ENCODE results near the gene CA11. TPM values are rescaled to one million over a fixed set of nuclear protein-coding genes. Genes with fewer than 3 reads are reported as not detected.
A peak's percentile ranks its signal among the peaks of the same experiment; 100 is the strongest.
"Not testable (repeated sequence)": the region's sequence is repeated elsewhere in the genome, so short reads cannot be mapped to it uniquely, and the experiment has no call there.

The CA11 gene
- total RNA-seq, 2 experiments from 2014 or later, result 11.9 to 14.1 TPM

DNA sequence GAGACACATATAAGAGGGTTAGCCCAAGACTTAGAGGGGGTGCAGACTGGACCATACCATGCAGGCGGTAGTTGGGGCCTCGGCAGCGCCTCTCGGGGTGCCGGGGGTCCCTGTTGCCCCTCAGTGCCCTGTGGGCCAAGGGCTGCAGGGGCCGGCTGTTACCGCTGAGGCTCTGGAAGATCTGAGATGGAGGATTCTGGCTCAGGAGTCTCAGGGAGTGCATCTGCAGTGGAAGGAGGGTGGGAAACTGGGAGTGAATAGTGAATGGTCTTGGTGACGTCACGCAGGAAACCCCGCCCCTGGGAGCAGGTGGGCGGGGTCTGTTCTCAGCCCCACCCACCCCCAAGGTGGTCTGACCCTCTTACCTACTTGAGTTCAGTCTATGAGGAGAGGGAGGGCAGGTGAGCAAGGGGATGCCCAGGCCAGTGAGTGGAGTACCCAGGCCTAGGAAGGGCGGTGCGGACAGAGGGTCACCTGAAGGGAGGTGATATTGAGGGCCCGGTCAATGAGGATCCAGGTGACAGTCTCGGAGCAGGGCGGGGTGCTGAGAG, 7.1 kb downstream of the CA11 start:
- Mint-ChIP-seq H3K27ac (peak overlapping the region; percentile 98), H3K4me1 (peaks cover 38% of the 10 kb centered on the region), H3K9me3 (no peaks in the 10 kb centered on the region), H3K4me3 (peak overlapping the region; percentile 87), H3K27me3 (no peaks in the 10 kb centered on the region), H3K36me3 (peaks cover 10% of the 10 kb centered on the region)
- no peak for DNase-seq

DNA sequence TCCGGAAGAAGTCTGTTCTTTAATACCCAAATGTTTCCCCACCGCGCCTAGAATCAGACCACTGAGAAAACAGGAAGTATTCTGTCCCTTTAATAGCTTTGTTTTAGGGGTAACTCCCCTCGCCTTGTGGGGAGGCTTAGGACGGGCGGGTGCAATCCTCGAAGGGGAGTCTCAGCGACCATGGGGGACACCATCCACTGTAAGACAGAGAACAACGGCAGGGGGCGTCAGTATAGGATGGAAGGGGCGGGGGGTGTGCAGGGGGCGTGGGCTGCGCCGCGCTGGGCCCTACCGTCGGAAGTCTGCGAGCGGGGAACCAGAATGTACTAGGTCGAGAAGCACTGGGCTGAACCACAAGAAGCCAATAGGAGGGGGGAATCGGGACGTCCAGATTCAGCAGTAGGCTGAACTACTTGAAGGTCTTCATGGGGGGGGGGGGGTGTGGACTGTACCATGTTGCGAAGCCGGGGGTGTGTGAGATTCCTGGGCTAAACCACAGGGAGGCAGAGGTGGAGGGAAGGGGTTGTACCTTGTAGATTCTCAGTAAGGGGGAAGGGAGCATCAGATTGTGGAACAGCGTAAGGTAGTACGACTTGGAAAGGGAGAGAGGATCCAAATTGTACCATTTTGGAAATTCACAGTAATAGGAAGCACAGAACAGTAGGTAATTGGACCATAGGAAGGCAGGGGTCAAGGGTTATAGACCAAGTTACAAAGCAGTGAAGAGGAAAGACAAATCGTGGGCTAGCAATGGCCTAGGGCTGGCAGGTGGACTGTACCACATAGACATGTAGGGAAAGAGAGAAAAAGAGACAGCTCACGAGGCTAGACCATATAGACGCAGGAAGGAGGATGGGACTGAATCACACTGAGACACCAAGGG, 7.8 kb downstream of the CA11 start:
- Mint-ChIP-seq H3K9me3 (no peaks in the 10 kb centered on the region), H3K27me3 (no peaks in the 10 kb centered on the region), H3K4me1 (peaks cover 42% of the 10 kb centered on the region), H3K4me3 (peak overlapping the region; percentile 87), H3K36me3 (peaks cover 10% of the 10 kb centered on the region), H3K27ac (peak overlapping the region; percentile 98)
- peak; percentile 78 for DNase-seq

DNA sequence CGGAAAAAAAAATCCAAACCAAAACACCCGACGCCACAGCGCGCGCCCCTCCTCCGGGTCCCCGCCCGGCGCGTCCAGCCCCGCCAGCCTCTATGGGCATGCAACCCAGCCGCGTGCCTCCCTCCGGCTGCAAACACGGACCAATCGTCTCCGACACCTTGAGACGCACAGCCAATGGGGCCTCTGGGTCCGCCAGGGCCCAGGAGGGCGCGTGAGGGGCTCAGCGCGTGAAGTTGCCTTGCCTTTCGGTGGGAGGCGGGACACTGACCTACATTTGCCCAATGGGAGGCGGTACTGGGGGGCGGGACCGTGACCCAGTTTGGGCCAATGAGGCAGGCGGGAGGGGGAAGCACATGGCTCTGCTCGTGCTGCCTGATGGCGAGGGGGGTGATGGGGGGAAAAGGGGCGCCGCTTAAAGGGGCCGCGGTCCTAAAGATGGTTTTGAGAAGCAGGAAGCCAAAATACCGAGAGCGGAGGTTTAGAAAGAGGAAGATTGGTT, 8.5 kb downstream of the CA11 start:
- peak; percentile 99 for DNase-seq
- H3K4me1 Mint-ChIP-seq, result peaks cover 47% of the 10 kb centered on the region
- H3K9me3 Mint-ChIP-seq, result no peaks in the 10 kb centered on the region
- H3K4me3 Mint-ChIP-seq, result peak overlapping the region; percentile 95
- peak overlapping the region; percentile 98 for H3K27ac Mint-ChIP-seq
- H3K27me3 Mint-ChIP-seq, result no peaks in the 10 kb centered on the region
- peaks cover 10% of the 10 kb centered on the region for H3K36me3 Mint-ChIP-seq

DNA sequence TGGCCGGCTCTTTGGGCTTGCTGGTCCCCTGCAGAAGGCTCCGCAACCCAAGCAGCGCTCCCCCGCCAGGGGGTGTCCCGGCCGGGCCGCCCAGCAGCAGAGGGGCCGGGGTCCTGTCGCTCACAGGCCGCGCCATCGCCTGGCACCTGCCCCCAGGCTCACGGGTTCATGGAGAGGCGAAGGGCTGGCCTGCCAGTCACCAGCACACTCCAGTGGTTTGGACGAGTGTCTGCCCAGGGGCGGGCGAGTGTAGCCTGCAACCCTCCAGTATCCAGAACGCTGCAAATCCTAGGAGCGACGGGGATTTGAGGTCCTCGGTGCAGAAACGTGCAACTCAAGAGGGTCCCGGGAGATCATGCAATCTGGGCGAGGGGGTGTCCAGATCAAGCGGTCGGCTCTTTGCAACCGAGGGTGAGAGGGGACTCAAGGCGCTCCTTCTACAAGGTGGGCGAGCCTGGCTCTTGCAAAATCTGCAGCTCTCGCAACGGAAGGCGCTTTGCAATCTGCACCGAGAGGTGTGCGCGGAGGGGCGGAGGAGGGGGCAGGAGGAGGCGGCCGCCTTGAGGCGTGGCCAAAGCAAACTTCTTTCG, 9.0 kb downstream of the CA11 start, which contains the start of gene DBP:
Gene DBP (minus strand): TSS at position 521 of the 590 bp plus-strand sequence. CDS start 385 bp downstream, at position 136.
- peaks cover 10% of the 10 kb centered on the region for H3K36me3 Mint-ChIP-seq
- H3K4me3 Mint-ChIP-seq, result peak within 1 kb of the TSS; percentile 95
- H3K27me3 Mint-ChIP-seq, result no peaks in the 10 kb centered on the region
- DNase-seq, result no peak
- H3K27ac Mint-ChIP-seq, result peak within 1 kb of the TSS; percentile 98
- no peaks in the 10 kb centered on the region for H3K9me3 Mint-ChIP-seq
- H3K4me1 Mint-ChIP-seq, result peaks cover 50% of the 10 kb centered on the region

DNA sequence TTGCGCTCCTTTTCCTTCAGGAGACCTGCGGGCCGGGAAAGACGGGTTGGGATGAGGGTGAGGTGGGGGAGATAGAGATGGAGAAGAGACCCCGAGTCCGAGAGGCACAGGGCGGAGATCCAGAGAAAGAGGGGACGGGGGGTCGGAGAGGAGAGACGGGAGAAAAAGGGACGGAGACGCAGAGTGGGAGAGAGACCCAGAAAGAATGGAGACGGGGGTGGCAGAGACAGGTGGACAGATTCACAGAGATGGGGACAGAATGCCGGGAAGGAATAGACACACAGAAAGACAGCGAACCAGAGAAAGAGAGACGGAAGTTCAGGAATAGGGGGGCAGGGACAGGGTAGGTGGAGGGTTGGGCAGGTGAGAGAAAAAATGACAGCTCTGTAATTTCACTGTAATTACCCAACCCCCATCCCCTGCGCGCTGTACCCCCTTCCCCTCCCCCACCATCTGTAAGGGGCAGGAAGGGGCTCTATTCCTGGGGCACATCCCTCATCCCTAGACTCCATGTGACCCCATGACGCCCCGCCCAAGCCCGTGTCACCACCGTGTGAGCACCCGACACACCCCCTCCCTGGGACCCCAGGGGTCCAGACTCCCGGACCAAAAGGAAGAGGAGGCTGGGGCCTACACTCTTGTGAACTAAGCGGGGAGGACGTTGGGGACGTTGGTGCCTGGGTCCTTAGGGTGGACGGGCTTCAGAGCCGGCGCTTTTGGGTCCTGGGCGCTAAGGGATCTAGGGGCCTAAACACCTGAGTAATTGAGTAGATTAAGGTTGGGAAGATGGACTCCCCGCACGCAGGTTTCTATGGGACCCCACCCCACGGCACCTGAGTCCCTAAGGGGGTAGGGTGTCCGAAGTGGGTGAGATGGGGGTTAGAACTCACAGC, 9.8 kb downstream of the CA11 start:
- H3K4me3 Mint-ChIP-seq, result peak overlapping the region; percentile 95
- H3K27ac Mint-ChIP-seq, result peak overlapping the region; percentile 92
- H3K9me3 Mint-ChIP-seq, result no peaks in the 10 kb centered on the region
- H3K36me3 Mint-ChIP-seq, result peaks cover 10% of the 10 kb centered on the region
- H3K27me3 Mint-ChIP-seq, result no peaks in the 10 kb centered on the region
- no peak for DNase-seq
- H3K4me1 Mint-ChIP-seq, result peaks cover 50% of the 10 kb centered on the region

DNA sequence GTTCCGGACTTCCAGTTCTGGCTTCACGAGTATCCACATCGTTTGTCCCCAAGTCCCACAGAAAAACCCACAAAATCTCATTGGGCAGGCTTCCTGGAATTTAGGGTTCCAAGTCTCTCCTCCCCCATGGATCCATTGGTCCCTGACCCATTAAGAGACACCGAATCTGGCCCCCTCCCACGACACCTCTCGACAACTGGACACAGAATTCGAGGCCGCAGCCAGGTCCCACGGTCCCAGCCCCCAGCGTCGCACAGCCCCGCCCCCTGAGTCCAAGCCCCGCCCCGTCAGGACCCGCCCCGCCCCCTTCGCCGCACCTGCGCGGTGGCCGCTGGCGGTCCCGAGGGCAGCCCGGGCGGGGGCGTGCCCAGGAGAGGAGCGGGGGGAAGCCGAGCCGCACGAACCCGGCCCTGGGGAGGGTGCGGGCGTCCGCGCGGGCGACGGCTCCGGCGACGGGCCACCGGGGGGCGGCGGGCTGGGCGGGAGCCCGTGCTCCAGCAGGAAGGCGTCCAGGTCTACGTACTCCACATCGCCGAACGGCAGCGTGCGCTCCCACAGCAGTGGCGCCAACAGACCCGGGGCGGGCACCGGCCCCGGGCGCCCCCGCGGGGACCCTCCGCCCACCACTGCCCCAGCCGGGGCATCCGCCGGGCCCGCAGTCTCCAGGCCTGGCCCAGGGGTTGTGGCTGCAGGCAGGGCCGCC, 10.6 kb downstream of the CA11 start:
- peaks cover 50% of the 10 kb centered on the region for H3K4me1 Mint-ChIP-seq

DNA sequence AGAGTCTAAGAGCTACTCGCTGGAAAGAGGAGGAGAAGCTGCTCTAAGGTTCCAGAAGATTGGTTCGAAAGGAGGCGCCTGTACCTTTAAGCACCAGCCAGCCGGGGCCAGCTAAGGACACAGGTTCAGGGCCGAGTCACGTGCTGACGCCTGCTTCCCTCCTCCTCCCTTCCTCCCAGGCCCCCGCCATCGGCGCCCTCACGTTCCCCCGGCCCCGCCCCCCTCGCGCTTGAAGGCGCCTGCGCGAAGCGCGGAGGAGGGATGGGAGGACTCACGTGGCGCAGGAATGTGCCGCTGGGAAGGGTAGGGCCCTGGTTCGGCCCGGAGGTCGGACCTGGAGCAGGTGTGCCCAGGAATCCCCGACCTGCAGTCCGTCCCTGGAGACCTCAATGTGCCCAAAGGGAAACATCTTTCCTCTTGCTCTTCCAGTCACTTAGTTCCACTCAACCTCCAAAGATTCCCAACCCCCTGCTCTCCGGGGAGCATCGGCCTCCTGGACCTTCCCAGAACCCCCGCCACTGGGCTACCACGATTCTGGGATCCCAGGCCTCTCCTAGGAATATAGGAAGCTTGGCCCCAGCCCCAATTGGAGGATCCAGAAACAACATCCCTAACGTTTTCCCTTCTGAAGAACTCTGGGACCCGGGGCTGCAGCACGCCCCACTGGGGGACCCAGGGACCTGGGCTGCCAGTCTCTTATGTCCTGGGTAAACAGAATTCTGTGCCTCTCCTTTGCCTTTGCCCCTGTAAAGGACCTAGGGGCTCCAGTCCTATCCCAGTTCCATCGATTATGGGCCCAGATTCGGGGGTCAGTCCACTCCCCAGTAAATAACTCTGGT, 11.3 kb downstream of the CA11 start:
- Mint-ChIP-seq H3K4me3 (peak overlapping the region; percentile 77), H3K36me3 (peaks cover 12% of the 10 kb centered on the region), H3K27ac (peak overlapping the region; percentile 85), H3K27me3 (no peaks in the 10 kb centered on the region), H3K4me1 (peaks cover 48% of the 10 kb centered on the region), H3K9me3 (no peaks in the 10 kb centered on the region)
- peak; percentile 91 for DNase-seq

More for the DNA sequence above, 10.6 kb downstream of the CA11 start:
- DNase-seq, result peak; percentile 85
- H3K36me3 Mint-ChIP-seq, result peaks cover 11% of the 10 kb centered on the region
- H3K27me3 Mint-ChIP-seq, result no peaks in the 10 kb centered on the region
- H3K27ac Mint-ChIP-seq, result peak overlapping the region; percentile 92
- H3K4me3 Mint-ChIP-seq, result peak overlapping the region; percentile 95
- no peaks in the 10 kb centered on the region for H3K9me3 Mint-ChIP-seq

DNA sequence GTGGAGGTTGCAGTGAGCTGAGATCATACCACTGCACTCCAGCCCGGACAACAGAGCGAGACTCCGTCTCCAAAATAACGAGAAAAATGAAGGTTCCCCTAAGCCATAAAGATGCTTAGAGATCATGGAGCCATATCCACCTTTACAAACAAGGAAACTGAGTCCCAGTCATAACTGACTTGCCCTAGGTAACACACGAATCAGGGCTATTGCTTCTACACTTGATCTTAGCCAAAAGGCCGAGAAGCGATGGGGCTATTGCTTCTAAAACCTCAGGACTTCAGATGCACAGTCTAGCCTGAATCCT, 12.0 kb downstream of the CA11 start:
- H3K4me1 Mint-ChIP-seq, result peaks cover 43% of the 10 kb centered on the region
- no peak for DNase-seq
- H3K27me3 Mint-ChIP-seq, result no peaks in the 10 kb centered on the region
- H3K27ac Mint-ChIP-seq, result peak overlapping the region; percentile 85
- H3K36me3 Mint-ChIP-seq, result peaks cover 12% of the 10 kb centered on the region
- peak overlapping the region; percentile 77 for H3K4me3 Mint-ChIP-seq
- H3K9me3 Mint-ChIP-seq, result no peaks in the 10 kb centered on the region

DNA sequence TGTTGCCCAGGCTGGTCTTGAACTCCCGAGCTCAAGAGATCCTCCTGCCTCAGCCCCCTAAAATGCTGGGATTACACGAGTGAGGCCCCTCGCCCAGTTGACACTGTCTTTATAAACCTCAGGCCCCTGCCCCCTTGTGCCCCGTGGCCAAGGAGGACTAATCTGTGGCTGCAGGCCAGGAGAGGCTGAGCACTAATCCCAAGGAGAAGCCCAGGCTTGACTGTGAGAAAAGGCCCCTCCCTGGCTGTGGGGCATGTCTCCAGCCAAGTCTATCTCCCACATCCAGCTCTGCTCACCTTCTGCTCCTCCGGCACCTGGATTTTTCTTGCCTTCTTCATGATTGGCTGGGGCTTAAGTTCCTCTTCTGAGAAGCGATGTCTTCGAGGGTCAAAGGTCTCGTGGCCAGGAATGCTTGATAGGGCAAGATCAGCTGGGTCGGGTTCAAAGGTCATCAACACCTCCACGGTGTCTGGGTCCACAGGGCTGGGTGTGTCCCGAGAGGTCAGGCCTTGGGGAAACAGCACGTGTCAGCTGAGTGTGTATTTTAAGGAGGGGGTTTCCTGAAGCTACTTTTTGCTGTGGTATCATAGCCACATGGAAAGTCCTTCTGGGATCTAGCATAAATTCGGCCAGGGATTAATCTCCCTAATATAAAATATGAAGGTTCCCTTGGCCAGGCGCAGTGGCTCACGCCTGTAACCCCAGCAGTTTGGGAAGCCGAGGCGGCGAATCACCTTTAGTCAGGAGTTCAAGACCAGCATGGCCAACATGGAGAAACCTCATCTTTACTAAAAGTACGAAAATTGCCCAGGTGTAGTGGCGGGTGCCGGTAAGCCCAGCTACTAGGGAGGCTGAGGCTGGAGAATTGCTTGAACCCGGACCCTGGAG, 12.6 kb downstream of the CA11 start:
- no peak for DNase-seq
- Mint-ChIP-seq H3K27me3 (no peaks in the 10 kb centered on the region), H3K27ac (peak overlapping the region; percentile 85), H3K4me3 (peak overlapping the region; percentile 77), H3K36me3 (peaks cover 6% of the 10 kb centered on the region), H3K9me3 (no peaks in the 10 kb centered on the region), H3K4me1 (peaks cover 37% of the 10 kb centered on the region)

DNA sequence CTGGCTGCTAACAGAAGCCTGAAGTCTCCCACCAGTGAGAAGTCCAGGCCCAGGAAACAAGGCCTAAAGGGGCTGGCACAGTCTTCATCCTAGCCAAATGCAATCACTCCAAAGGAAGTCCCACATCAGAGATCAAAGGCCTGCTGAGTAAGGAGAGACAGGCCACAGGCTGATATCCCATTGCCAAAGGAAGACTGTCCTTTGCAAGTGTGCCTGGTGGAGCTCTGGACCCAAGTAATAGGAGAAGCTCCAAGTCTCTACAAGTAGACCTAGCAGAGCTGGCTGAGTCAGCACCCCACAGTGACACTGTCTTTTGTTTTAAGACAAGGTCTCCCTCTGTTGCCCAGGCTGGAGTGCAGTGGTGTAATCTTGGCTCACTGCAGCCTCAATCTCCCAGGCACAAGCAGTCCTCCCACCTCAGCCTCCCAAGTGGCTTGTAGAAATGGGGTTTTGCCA, 13.3 kb downstream of the CA11 start:
- no peaks in the 10 kb centered on the region for H3K27me3 Mint-ChIP-seq
- H3K27ac Mint-ChIP-seq, result peak overlapping the region; percentile 85
- peak overlapping the region; percentile 40 for H3K4me3 Mint-ChIP-seq
- DNase-seq, result no peak
- peaks cover 31% of the 10 kb centered on the region for H3K4me1 Mint-ChIP-seq
- no peaks in the 10 kb centered on the region for H3K9me3 Mint-ChIP-seq
- peaks cover 5% of the 10 kb centered on the region for H3K36me3 Mint-ChIP-seq

DNA sequence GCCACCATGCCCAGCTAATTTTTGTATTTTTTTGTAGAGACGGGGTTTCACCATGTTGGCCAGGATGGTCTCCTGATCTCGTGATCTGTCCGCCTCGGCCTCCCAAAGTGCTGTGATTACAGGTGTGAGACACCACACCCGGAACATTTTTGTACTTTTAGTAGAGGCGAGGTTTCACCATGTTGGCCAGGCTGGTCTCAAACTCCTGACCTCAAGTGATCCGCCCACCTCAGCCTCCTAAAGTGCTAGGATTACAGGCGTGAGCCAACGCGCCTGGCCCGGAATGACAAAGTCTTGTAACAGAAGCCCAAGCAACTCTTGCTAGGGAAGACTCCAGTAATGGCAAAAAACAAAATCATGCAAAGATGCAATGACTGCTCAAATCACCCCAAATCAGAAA, 13.7 kb downstream of the CA11 start:
- Mint-ChIP-seq H3K4me1 (peaks cover 29% of the 10 kb centered on the region), H3K4me3 (peak overlapping the region; percentile 40), H3K27ac (peak overlapping the region; percentile 38)
- not testable (repeated sequence) for H3K36me3 Mint-ChIP-seq, H3K9me3 Mint-ChIP-seq, H3K27me3 Mint-ChIP-seq, DNase-seq

DNA sequence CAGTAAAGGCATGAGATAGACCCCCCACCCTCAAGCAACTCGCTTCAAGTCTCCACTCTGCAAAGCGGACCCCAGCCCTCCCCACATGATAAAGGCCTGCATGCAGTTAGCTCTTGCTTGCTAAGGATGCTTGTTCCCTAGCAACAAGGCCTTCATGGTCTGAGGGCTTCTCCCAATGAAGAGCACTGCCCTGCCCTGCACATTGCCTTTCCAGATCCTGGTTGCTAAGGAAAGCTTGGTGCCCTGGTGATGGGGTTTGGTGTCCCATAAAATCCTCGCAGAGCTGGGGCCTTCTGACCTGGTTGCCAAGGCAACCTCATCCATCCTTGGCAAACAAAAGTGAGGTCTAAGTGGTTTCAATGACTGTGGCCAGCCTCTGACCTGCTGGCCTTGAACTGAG, 14.8 kb downstream of the CA11 start:
- peaks cover 5% of the 10 kb centered on the region for H3K36me3 Mint-ChIP-seq

More for the DNA sequence above, 14.8 kb downstream of the CA11 start:
- Mint-ChIP-seq H3K27ac (peak overlapping the region; percentile 45), H3K4me1 (peaks cover 32% of the 10 kb centered on the region), H3K4me3 (no peak overlapping the region), H3K9me3 (no peaks in the 10 kb centered on the region), H3K27me3 (no peaks in the 10 kb centered on the region)
- no peak for DNase-seq
